ENCODE results near the gene CACNA1A.
"Not testable (repeated sequence)": the region's sequence is repeated elsewhere in the genome, so short reads cannot be mapped to it uniquely, and the experiment has no call there.

Gene CACNA1A

GRCh38 chr19:13270514-13271105, 235.7 kb downstream of the CACNA1A start:
- no peak overlapping the region for H3K27ac ChIP-seq
- TF ChIP-seq ZFX (IDR thresholded peaks at IDR 0.05), result no peak

GRCh38 chr19:13269348-13269747, 236.9 kb downstream of the CACNA1A start:
- TF ChIP-seq, protein P1, sequence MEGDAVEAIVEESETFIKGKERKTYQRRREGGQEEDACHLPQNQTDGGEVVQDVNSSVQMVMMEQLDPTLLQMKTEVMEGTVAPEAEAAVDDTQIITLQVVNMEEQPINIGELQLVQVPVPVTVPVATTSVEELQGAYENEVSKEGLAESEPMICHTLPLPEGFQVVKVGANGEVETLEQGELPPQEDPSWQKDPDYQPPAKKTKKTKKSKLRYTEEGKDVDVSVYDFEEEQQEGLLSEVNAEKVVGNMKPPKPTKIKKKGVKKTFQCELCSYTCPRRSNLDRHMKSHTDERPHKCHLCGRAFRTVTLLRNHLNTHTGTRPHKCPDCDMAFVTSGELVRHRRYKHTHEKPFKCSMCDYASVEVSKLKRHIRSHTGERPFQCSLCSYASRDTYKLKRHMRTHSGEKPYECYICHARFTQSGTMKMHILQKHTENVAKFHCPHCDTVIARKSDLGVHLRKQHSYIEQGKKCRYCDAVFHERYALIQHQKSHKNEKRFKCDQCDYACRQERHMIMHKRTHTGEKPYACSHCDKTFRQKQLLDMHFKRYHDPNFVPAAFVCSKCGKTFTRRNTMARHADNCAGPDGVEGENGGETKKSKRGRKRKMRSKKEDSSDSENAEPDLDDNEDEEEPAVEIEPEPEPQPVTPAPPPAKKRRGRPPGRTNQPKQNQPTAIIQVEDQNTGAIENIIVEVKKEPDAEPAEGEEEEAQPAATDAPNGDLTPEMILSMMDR (conservative IDR thresholded peaks at IDR 0.05), result no peak
- TF ChIP-seq ZFX (IDR thresholded peaks at IDR 0.05), result no peak
- H3K27ac ChIP-seq, result no peak overlapping the region

DNA sequence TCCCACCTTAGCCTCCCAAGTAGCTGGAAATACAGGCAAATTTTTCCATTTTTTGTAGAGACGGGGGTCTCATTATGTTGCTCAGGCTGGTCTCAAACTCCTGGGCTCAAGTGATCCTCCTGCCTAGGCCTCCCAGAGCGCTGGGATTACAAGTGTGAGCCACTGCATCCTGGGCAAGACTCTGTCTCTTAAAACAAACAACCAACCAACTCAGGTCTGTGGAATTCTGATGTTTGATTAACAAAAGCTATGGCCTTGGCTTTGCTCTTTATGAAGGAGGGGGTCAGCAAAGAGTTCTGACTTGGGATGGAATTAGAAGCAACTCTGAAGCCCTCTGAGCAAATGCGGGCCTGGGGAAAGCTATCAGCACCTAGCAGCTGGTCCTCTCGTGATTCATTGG, 238.4 kb downstream of the CACNA1A start:
- no peak overlapping the region for H3K27ac ChIP-seq
- peak; percentile 9; the same call in 1 of the 2 replicates for TF ChIP-seq ZFX (IDR thresholded peaks at IDR 0.05)
- TF ChIP-seq, protein P1 (conservative IDR thresholded peaks at IDR 0.05), result no peak

DNA sequence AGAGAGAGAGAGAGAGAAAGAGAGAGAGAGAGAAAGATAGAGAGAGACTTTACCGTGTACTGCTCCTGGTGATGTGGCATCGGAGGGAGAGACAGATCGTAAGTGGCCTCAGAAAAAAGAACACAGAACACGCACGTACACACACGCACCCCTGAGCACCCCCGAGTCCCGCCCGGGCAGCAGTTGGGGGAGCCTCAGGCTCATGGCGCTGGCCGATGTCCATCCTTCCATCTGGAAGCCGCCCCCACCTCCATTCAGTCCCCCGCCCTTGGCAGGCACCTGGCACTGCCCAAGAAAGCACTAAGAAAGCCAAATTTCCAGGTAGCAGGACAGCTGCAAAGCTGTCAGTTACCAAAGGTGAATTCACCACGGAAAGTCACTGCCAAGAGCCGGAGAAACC, 239.1 kb downstream of the CACNA1A start:
- no peak for TF ChIP-seq ZFX (IDR thresholded peaks at IDR 0.05)
- TF ChIP-seq, protein P1 (conservative IDR thresholded peaks at IDR 0.05), result no peak
- H3K27ac ChIP-seq, result no peak overlapping the region

DNA sequence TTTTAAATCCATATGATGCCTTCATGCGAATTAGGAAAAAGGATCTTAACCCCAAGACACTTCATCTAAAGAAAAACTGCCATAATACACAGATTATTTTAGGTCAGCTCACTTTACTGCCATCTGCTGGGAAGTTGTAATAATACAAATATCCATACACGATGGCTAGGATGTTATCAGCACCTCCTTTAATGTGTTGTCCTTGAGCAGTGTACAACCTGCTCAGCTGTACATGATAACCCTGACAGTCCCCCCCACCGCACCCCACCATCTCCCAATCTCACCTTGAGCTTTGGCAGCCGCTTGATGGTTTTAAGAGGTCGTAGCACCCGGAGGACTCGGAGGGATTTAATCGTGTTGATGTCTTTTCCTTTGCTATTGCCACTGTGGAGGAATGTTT, 243.8 kb downstream of the CACNA1A start:
- no peak for TF ChIP-seq ZFX (IDR thresholded peaks at IDR 0.05)
- TF ChIP-seq, protein P1 (conservative IDR thresholded peaks at IDR 0.05), result peak; percentile 75
- no peak overlapping the region for H3K27ac ChIP-seq

DNA sequence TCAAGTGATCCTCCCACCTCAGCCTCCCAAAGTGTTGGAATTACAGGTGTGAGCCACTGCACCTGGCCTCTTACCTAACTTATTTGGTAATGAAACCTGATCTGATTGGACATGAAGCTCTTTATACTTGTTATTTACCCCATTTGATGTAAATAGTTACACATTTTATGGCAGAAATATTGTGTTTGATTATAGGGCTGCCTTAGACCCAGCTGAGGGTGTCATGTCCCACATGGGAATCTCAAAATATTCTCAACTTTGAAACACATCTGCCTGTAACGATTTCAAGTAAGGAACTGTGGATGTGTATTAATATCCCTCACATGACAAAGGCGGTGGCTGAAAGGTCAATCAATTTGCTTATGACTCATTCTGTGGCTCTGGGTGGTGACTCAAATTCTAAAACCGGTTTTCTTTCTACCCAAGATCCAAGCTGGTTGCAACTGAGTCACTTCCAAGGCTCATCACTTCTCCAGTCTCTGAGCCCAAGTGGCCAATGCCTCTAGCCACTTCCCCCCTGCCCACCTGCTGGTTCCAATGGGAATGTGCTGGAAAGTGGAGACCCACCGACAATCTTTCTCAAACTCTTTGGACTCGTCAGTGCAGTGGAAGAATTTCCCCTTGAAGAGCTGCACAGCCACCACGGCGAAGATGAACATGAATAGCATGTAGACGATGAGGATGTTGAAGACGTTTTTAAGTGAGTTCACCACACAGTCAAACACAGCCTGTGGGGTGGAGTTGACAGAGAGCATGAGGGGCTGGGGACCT, 245.2 kb downstream of the CACNA1A start:
- no peak overlapping the region for H3K27ac ChIP-seq
- TF ChIP-seq, protein P1 (conservative IDR thresholded peaks at IDR 0.05), result no peak
- no peak for TF ChIP-seq ZFX (IDR thresholded peaks at IDR 0.05)

DNA sequence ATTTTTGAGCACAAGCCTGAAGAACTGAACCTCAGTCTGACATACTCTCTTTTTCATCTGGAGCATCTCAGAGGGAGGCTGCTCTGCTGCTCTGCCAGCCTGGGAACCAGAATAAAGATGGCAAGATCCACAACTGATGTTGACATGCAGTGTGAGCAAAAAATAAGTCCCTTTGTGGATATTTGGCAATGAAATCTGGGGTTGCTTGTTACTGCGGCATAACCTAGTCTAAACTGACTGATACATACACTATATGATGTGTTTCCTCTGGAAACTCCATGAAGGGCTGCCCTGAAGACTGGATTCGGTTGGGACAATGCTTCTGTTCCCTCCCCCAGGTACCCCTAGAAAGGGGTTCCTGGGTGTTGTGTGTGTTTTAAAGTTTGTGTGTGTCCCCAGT, 249.4 kb downstream of the CACNA1A start:
- TF ChIP-seq, protein P1 (conservative IDR thresholded peaks at IDR 0.05), result no peak
- 0 out of 2 replicates have a peak, but pooled peaks have one; percentile 1 for TF ChIP-seq ZFX (IDR thresholded peaks at IDR 0.05)
- no peak overlapping the region for H3K27ac ChIP-seq

- H3K27ac ChIP-seq, result not testable (repeated sequence)
Measured at GRCh38 chr19:13256398-13256797, 249.9 kb downstream of the CACNA1A start.

All from C4-2B (cell line).